ENCODE measurements around the gene POLD2.
"Not testable (repeated sequence)": the region's sequence is repeated elsewhere in the genome, so short reads cannot be mapped to it uniquely, and the experiment has no call there.

The POLD2 gene

DNA sequence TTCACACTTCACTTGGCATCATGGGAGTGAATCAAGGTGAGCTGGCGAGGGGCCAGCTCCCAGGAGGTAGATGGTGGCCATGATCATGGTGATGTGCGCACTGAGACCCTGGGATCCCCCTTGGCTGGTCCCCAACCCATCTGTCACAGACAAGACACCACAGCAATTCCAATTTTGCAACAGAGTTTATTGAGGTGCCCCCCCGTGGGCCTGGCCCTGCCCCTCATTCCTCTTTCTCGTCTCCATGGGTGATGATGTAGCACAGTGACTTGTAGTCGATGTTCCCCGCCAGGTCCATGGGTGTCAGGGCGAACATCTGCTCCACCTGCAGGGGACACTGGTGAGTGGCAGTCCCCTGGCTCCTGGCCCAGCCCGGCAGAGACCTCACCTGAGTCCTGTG, 15.3 kb upstream of the POLD2 start:
- DNase-seq (ENCODE audit: low read depth): no peak

DNA sequence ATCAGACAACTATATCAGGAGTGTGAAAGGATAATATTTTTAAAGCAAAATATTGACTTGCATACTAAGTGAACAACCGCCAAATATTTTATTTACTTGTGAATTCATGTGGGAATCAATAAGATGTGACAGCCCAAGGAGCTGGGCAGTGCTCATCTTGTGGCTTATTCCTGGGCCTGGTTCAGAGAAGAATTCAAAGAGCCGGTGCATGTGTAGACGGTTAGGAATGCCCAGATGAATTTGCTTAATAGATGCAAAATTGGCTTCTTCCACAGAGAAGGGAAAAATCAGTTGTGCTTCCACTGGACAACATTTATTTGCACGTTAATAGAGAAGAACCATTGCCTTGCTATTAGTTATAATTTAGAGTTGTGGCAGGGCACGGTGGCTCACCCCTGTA, 13.4 kb upstream of the POLD2 start:
- no peak for DNase-seq (ENCODE audit: low read depth)

DNA sequence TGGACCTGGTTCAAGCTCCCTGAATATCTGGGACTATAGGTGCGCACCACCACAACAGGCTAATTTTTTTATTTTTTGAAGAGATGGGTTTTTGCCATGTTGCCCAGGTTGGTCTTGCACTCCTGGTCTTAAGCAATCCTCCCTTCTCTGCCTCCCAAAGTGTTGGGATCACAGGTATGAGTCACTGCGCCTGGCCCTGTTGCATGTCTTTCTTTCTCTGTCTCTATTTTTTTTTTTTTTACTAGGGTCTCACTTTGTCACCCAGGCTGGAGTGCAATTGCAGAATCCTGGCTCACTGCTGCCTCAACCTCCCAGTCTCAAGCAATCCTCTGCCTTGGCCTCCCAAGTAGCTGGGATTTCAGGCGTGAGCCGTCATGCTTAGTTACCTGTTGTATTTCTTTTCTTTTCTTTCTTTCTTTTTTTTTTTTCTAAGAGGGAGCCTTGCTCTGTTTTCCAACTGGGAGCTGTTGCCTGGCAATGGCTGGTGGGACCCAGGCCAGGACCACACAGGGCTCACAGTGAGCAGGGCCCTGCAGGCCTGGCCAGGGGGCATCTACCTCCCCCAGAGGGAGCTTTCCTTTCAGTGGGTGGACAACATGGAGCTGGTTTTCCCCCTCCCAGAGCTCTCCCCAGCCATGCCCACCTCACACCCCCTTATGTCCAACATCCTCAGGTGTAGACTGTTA, 11.7 kb upstream of the POLD2 start:
- DNase-seq (ENCODE audit: low read depth): no peak

DNA sequence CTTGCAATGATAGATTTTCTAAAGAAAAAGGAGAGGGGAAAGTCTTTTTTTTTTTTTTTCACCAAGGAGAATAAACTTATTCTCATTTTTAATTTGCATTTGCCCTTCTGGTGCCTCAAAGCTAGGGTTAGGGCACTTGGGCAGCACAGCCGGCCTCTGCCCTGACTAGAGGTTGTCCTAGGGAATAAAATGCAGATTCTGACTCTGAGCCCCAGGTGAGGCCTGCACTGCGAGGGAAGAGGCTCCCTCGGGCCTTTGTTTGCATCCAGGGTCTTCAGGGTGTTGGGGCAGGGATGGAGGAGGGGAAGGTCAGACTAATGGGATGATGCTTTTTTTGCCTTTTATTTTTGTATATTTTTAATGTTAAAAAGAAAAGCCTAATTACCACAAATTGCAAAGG, 9.9 kb upstream of the POLD2 start:
- DNase-seq (ENCODE audit: low read depth): no peak

DNA sequence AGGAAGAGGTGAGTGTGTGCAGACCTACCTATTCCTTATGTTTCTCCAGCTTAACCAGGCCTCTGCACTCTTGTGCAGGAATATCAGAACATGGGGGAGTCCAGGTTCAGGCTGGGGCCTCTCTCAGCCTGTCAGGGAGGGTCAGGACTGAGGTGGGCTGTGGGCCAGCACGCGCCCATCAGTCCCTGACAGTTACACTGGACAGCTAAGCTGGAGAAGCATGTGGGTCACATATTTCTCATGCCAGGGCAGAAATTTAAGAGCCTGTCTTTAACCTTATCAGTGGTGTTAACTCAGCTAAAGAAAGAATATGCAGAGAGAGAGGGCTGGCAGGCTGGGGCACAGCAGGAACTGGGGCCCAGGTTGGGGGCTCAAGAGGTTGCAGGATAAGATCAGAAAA, 8.7 kb upstream of the POLD2 start:
- no peak for DNase-seq (ENCODE audit: low read depth)

DNA sequence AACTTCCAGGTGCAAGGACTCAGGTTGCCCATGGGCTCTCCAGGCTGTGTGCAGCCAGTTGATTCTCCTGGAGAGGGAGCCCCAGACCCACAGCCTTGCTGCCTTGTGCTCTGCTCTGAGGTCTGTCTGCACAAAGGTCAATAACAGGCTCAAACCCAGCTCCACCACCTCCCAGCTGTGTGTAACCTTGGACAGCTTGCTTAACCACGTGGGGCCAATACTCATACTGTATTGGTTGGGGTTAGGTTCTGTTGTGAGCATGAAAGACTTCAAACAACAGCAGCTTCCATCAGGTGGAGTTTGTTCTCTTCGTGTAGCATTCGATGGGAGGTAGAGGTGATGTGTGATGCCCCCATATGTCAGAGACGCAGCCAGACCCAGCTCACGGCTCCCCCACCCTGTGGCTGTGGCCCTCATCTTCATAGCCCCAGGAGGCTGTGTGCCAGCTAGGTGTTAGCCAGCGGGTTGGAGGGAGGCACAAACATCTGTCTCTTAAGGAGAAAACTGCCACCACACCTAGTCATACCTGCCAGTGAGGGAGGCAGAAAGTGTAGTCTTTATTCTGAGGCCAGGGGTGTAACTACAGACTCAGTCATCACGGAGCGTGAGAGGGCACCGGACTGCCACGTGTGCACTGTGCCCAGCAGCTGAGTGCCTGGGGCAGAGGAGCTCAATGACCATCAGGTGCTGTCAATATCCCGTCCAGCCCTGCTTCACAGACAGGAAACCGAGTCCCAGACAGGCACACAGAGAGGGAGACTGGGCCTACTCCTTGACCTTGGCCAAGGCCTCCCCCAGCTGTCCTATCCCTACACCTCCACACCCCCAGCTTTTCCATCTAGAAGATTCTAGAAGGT, 8.1 kb upstream of the POLD2 start:
- no peak for DNase-seq (ENCODE audit: low read depth)

DNA sequence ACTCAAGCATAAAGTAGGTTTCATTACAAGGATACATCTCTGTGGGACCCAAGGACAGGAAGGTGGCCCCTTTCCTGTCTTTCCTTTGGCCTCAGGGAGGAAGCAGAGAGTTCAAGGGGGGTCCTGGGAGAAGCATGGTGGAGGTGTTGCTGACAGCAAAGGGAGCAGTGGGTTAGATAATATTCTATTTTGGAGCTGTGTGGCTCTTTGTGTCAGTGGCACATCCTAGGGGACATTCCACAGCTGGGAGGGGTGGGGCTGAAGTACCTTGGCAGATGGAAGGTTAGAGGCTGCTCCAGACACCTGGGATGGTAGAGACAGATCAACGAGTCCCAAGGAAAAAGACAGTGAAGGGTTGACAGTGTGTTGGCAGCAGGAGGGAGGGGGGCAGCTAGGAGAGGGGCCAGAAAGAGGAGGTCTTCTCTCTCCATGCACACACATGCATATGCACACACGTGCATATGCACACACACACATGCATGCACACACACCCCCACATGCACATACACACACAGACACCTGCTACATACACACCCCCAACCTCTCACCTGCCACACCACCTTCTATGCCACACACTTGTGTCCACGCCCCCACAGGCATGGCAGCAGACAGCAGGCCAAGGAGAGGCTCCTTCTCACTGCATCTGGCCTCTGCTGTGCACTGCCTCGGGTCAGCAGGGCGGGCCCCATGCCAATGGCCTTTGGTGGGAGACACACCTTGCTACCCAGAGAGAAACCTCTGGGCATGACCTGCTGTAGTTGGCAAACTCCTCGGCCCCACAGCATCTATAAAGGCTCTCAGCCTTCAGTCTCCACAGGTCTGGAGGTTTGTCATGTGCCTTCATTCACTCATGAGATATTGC, 5.6 kb upstream of the POLD2 start:
- no peak for DNase-seq (ENCODE audit: low read depth)

DNA sequence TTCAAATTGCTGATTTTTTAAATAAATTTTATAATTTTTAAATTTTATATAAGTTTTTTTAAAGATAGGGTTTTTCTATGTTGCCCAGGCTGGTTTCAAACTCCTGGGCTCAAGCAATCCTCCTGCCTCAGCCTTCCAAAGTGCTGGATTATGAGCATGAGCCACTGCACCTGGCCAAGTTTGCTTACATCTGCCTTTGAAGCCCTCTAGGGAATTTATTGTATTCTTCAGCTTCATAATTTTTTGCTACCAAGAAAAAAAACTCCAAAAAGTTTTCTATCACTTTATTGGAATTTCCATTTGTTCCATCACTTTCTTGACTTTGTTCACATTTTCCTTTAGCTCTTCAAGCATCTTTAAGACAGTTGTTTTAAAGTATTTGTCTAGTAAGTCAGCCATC, 3.8 kb upstream of the POLD2 start:
- no peak for DNase-seq (ENCODE audit: low read depth)

DNA sequence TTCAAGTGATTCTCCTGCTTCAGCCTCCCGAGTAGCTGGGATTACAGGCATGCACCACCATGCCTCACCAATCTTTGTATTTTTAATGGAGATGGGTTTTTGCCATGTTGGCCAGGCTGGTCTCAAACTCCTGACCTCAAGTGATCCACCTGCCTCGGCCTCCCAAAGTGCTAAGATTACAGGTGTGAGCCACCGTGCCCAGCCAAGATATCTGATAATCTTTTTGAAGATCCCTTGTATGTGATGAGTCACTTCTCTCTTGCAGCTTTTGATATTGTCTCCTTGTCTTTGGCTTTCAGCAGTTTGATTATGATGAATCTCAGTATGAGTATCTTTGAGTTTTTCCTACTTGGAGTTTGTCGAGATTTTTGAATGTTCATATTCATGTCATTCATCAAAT, 3.2 kb upstream of the POLD2 start:
- DNase-seq (ENCODE audit: low read depth): not testable (repeated sequence)

DNA sequence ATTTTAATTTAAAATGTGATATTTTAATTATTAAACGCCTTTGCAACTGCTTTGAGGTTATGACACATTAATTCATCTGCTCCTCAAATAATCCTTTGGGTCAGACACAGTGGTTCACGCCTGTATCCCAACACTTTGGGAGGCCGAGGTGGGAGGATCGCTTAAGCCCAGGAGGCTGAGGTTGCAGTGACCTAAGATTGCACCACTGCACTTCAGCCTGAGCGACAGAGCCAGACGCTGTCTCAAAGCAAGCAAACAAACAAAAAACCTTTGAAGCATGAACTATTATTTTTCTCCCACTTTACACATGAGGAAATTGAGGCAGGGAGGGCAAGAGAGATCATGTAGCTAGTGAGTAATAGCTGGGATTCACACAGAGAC, 1.5 kb upstream of the POLD2 start:
- DNase-seq (ENCODE audit: low read depth): no peak

DNA sequence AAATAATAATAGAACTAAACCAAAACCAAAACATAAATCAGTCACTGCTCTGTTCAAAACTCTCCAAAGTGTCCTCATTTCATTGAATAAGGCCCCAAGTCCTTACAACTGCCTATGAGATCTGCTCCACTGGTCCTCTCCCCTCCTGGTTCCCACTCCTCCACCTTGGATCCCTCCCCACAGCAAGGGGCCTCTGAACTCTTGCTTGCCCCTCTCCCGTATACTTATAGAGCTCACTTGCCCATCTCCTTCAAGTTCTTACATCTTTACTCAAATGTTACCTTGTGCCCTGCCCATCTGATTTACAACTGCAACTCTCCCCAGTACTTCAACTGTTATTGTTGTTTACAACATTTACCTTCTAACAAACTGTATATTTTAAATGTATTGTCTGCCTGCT, 819 bp downstream of the POLD2 start:
- no peak for DNase-seq (ENCODE audit: low read depth)

DNA sequence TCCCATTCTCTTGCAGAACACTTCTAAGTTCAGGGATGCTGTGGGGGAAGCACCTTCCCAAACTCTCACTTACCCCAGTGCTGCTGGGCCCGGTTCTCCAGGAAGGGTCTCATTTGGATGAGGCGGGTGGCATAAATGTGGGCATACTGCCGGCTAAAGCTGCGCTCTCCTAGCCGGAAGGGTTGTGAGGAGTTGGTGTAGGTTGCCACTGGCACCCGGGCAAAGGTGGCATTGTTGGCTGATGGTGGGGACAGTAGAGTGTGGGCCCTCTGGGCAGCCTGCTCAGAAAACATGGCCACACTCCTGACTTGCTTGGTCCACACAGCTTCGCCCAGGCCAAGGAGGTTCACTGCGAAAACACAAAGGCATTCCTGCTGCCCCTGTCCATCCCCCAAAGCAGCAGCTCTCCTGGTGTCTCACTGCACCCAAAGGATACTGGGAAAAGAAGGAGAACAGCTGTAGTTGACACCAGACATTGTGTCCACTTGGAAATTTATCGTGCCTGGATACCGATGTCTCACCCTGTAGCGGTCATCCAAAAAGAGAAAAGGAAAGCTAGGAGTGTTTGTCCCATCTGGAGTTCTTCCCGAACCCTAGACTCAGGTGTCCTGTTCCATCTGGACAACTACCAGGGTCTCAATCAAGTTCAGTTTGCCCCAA, 1.5 kb downstream of the POLD2 start:
- DNase-seq (ENCODE audit: low read depth): no peak

DNA sequence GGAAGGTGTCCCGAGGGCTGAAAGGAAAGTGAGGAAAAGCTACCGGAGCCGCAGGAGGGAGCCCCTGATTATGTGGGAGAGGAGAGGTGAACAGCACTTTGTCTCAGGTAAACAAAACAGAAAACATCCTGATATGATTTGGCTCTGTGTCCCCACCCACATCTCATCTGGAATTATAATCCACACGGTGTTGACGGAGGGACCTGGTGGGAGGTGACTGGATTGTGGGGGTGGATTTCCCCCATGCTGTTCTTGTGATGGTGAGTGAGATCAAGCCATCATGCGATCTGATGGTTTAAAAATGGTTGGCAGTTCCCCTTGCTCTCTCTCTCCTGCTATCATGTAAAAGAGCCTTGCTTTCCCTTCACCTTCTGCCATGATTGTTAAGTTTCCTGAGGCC, 3.0 kb downstream of the POLD2 start:
- no peak for DNase-seq (ENCODE audit: low read depth)

DNA sequence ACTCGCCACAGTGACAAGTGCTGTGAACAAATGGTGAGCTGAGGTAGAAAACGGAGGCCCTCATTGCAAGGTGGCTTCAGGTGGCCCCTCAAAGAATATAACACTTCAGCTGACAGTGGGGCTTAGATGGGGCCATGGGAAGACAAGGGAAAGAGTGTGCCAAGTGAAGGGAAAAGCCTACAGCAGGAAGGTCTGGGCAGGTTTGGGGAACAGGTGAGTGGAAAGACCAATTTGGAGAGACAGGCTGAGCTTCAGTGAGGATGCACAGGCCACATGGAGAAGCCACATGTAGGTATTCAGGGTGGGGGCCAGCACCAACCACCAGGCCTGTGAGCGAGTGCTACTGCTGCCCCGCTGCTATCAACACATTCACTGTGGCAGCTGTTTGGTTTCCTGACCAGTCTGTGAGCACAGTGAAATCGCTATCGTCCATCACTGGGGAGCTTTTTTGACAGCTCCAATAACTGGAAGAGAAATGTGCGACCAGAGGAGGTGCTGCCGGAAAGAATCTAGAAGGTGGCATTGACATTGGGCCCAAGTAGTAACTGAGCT, 3.4 kb downstream of the POLD2 start:
- no peak for DNase-seq (ENCODE audit: low read depth)

DNA sequence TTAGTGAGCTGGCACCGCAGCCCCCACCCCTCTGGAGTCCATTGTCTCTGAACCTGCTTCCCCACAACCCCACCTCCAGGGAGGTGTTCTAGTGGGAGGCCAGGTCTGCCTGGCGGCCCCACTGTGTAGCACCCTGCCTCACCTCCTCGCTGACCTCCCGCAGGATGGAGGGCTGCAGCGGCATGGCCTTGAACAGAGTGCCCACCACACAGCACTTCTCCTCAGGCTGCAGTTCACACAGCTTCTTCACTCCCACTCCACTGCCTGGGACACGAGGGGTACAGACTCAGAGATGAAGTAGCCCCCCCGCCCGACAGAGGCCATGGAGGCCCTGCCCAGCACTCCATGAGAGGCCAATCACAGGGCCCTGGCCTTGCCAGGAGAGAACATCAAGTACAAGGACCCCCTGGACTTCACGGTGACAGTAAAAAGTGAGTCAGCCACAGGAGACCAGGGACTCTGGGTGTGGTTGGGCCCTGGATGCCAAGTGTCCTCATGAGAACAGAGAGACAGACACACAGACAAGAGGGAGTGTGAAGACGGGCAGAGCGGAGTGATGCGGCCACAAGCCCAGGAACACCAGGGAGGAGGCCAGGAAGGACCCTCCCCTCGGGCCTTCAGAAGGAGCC, 5.4 kb downstream of the POLD2 start:
- DNase-seq (ENCODE audit: low read depth): no peak

DNA sequence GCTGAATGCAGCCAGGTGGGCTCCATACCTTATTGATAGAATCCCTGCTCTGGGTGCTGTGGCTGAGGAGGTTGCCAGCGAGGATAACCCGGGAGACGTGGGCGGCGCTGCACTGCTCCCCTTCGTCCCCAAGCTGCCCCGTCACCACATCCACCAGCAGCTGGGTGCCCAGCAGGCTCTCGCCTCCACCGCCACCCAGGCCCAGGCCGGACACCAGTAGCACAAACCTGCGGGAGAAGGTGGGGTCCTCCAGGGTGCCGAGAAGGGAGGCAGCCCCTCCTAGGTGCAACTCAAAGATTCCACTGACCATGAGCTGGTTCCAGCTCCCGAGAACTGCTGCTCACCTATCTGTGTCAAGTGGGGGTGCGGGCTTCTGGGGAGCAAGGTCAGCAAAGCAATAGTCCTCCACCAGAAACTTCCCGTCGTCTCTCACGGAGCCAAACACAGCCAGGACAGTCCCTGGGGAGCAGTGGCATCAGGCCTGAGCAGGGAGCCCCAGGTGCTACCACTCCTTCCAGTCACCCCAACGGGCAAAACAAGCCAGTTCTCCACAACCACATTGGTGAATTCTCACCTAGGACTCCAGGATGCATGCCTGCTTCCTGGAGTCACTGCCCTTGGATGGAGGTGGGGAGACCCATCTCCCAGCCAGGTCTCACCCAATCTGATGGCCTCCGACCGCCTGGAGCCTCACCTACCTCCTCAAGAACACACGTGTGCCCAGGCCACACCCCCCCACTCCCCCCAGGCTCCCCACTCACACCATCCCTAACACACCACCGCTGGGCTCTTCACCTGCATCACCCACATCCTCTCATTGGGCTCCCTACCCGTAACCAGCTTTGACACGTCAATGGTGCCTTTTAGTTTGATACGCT, 6.3 kb downstream of the POLD2 start:
- no peak for DNase-seq (ENCODE audit: low read depth)

DNA sequence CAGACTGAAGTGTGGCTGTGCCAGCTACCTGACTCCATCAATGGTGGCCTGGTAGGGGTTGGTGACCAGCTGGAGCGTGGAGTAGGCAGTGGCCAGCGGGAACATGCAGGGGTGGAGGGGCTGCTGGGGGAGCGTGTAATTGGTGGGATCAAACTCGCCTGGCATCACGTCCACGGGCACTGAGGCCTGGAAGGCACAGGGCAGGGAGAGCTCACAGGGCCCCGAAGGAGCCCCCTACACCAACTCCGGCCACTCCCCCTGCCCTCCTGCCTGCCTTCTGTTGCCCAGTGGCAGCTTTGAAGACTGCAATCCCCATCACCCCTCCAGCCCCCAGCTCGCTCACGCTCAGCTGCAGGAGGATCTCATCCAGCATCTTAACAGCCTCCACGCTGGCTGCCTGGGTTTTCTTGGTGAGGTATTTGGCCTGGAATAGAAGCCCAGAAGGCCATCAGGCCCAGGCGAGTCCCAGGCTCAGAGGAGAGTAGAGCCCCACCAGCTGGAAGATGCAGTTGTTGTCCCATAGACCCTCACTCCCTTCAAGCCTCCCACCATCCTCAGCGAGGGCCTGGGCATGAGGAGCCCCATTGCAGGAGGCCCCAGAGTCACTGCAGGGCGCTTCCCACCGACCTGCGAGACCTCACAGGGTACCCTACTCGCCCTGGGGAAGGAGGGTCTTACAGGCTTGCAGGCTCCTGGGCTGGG, 7.1 kb downstream of the POLD2 start:
- DNase-seq (ENCODE audit: low read depth): no peak

DNA sequence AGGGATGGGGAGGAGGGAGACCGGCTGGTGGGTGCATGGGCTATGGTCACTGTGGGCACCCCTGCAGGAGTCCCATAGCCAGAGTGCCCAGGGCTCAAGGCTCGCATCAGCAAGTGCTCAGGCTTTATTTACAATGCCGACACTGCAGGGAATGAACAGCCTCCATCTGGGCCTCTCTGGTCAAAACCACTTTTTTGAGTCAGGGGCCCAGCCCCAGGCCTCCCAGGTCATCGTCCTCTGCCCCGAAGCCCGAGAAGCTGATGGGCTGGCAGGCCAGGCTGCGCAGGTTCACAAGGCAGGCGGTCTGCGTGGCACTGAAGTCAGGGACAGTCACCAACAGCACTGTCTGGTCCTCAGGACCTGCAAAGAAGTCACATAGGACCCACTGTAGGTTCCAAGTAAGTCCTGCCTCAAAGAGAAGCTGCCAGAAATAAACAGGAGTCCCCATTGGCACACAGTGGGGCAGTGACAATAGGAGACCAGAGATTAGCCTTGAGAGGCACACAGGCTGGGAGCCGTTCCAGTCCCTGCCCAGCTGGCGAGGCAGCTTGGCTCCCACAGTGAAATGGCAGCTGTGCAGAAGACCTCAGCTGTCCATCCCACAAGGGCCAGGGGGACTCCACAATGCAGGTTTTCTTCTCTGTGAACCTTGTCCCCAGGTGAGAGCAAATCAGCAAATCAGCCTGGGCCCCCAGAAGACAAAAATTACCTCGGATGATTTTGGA, 8.6 kb downstream of the POLD2 start:
- DNase-seq (ENCODE audit: low read depth): no peak

DNA sequence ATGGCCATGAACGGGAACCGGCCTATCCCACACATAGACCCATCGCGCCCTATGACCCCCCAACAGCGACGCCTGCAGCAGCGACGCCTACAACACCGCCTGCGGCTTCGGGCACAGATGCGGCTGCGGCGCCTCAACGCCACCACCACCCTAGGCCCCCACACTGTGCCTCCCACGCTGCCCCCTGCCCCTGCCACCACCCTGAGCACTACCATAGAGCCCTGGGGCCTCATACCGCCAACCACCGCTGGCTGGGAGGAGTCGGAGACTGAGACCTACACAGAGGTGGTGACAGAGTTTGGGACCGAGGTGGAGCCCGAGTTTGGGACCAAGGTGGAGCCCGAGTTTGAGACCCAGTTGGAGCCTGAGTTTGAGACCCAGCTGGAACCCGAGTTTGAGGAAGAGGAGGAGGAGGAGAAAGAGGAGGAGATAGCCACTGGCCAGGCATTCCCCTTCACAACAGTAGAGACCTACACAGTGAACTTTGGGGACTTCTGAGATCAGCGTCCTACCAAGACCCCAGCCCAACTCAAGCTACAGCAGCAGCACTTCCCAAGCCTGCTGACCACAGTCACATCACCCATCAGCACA, 9.5 kb downstream of the POLD2 start:
- DNase-seq (ENCODE audit: low read depth): no peak

Data from stimulated activated CD8-positive, alpha-beta memory T cell treated with anti-CD3 and anti-CD28 coated beads, Interleukin-12 subunit alpha, Interleukin-12 subunit beta, amount 100 ng/mL, for 4 hours (primary cell).